ENCODE measurements around the gene FNDC7.

The FNDC7 gene

GRCh38 chr1:108725906-108726305, 13.2 kb downstream of the FNDC7 start:
- DNase-seq = no peak
- in situ Hi-C loops (cut with HindIII; ENCODE audit: low pct_ligation_motif_present, low pct_unique_long_range_greater_than_20kb, low sequenced_read_pairs) = no loop called here

DNA sequence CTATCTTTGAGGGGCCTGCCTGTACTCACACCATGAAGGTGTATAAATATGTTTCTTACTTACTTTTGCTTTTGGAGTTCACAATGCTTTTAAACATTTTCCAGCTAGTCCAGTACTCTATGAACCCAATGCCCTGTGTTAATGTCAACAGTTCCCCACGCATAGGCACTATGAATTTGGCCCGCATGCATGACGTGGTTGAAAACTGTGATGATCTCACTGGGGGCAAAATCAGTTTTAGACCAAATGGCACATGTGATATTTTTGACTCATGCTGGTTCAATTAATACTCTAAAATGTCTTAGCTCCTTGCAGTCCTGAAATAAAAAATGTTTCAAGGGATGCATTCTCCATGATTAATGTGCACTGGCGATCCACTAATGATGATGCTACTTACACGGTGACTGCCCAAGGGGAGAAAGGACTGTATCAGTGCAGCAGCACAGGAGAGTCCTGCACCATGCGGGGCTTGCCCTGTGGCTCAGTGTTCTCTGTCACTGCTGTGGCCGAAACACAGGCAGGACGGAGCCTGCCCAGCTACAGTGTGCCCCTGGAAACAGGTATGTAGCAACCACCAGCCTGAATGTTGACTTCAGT, 15.7 kb downstream of the FNDC7 start:
- in situ Hi-C loops (cut with HindIII; ENCODE audit: low pct_ligation_motif_present, low pct_unique_long_range_greater_than_20kb, low sequenced_read_pairs) = no loop called here
- DNase-seq = no peak

GRCh38 chr1:108729481-108729880, 16.8 kb downstream of the FNDC7 start:
- in situ Hi-C loops (cut with HindIII; ENCODE audit: low pct_ligation_motif_present, low pct_unique_long_range_greater_than_20kb, low sequenced_read_pairs) = no loop called here
- no peak for DNase-seq

GRCh38 chr1:108732398-108732797, 19.7 kb downstream of the FNDC7 start:
- DNase-seq = no peak
- in situ Hi-C loops (cut with HindIII; ENCODE audit: low pct_ligation_motif_present, low pct_unique_long_range_greater_than_20kb, low sequenced_read_pairs) = no loop called here

- in situ Hi-C loops (cut with HindIII; ENCODE audit: low pct_ligation_motif_present, low pct_unique_long_range_greater_than_20kb, low sequenced_read_pairs) = no loop called here
- no peak for DNase-seq
Observed at GRCh38 chr1:108734171-108734865, 21.6 kb downstream of the FNDC7 start.

GRCh38 chr1:108742253-108742652, 29.5 kb downstream of the FNDC7 start:
- DNase-seq = no peak
- in situ Hi-C loops (cut with HindIII; ENCODE audit: low pct_ligation_motif_present, low pct_unique_long_range_greater_than_20kb, low sequenced_read_pairs) = no loop called here

DNA sequence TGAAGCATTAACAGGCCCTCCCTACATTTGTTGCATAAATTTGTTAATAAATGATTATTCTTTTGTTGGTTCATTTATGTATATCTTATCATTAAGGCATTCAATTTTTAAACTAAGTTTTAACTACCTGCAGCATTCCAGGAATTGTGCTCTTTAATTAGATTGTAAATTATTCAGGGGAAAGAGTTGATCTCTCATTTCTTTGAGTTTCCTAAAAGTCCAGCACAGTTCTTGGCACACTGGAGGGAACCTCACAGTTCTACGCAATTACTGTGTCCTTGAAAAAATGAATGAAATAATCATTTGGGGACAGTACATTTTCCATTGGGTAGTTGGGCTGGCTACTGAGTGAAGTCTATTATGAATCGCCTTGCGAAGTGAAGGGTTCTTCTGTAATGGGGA, 33.3 kb downstream of the FNDC7 start:
- no peak for DNase-seq
- in situ Hi-C loops (cut with HindIII; ENCODE audit: low pct_ligation_motif_present, low pct_unique_long_range_greater_than_20kb, low sequenced_read_pairs) = no loop called here

DNA sequence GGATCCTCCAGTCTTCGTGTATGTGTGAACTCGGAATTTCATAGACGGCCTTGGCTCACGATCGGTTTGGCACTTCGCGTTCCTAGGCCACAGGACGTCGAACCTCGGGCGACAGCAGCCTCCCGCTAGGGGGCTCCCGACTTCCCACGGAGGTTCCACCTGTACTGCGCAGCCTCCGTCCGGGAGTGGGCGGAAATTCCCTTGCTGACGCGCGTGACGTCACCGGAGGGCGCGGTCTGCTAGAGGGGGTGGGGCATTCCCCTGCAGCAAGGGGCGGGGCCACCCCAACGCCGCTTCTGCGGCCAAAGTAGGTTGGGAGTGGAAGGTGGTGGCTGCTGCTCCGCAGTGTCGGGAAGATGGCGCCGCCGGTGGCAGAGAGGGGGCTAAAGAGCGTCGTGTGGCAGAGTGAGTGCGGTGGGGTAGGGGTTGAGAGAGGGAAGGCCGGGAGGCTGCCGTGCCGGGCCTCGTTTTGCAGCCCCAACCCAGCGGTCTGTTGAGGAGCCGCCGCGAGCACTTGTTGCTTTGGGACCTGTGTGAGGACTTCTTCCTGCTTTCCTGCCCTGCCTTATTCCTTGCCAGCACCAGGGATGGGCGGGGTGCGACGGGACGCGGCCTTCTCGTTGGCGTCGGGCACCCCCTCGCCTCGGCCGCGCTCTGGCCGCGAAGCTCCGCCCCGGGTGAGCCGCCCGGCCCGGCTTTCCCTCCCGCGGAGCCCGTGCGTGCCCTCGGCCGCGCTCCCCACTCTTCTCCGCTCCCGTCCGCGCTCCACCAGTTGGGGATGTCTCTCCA, 33.9 kb downstream of the FNDC7 start, which contains the start of gene STXBP3:
STXBP3 (plus strand) TSS at position 293 of the 789 bp plus-strand sequence; CDS start at position 357, 64 bp downstream.
- peak; percentile 96 for DNase-seq
- in situ Hi-C loops (cut with HindIII; ENCODE audit: low pct_ligation_motif_present, low pct_unique_long_range_greater_than_20kb, low sequenced_read_pairs) = no loop called here

GRCh38 chr1:108747171-108747850, 34.6 kb downstream of the FNDC7 start:
- DNase-seq = peak; percentile 85
- in situ Hi-C loops (cut with HindIII; ENCODE audit: low pct_ligation_motif_present, low pct_unique_long_range_greater_than_20kb, low sequenced_read_pairs) = no loop called here

DNA sequence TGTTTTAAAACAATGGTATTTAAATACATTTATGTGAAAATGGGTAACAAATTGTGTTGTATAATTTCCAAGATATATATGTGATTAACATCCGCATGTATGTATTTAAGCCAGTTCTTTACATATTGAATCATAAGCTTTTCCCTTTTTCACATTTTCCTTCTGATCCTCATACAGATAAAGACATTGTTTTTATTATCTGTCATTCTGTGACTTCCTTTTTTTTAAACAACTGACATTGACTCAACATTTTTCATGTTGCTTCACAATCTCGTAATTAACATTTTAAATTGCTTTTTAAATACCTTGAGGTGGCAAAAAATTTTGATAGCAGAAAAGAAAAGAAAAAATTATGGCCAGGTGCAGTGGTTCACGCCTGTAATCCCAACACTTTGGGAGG, 35.2 kb downstream of the FNDC7 start:
- in situ Hi-C loops (cut with HindIII; ENCODE audit: low pct_ligation_motif_present, low pct_unique_long_range_greater_than_20kb, low sequenced_read_pairs) = no loop called here
- DNase-seq = no peak

- in situ Hi-C loops (cut with HindIII; ENCODE audit: low pct_ligation_motif_present, low pct_unique_long_range_greater_than_20kb, low sequenced_read_pairs) = no loop called here
- no peak for DNase-seq
Observed at GRCh38 chr1:108749081-108749480, 36.4 kb downstream of the FNDC7 start.

GRCh38 chr1:108750476-108751181, 37.9 kb downstream of the FNDC7 start:
- peak; percentile 54 for DNase-seq

DNA sequence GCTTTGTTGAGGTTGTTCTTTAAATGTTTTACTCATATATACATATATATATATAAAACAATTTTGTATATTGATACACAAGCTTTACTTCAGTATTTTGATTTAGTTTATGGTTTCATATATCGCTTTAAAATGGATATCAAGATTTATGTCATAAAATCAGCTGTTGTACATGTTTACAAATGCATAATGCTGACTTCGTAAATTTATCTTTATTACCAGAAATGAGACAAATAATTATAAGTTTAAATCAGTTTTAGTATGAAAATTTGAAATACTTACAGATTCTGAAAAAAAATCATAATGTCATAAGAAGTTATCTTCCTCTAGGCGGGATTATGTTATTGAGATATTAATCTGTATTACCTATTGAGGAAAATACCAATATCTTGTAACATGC, 40.7 kb downstream of the FNDC7 start:
- in situ Hi-C loops (cut with HindIII; ENCODE audit: low pct_ligation_motif_present, low pct_unique_long_range_greater_than_20kb, low sequenced_read_pairs) = no loop called here

More at GRCh38 chr1:108750476-108751181, 37.9 kb downstream of the FNDC7 start:
- in situ Hi-C loops (cut with HindIII; ENCODE audit: low pct_ligation_motif_present, low pct_unique_long_range_greater_than_20kb, low sequenced_read_pairs) = no loop called here

GRCh38 chr1:108758796-108759195, 46.1 kb downstream of the FNDC7 start:
- in situ Hi-C loops (cut with HindIII; ENCODE audit: low pct_ligation_motif_present, low pct_unique_long_range_greater_than_20kb, low sequenced_read_pairs) = no loop called here
- no peak for DNase-seq

More for the DNA sequence above, 40.7 kb downstream of the FNDC7 start:
- DNase-seq = no peak

- in situ Hi-C loops (cut with HindIII; ENCODE audit: low pct_ligation_motif_present, low pct_unique_long_range_greater_than_20kb, low sequenced_read_pairs) = no loop called here
- no peak for DNase-seq
Observed at GRCh38 chr1:108767115-108767514, 54.4 kb downstream of the FNDC7 start.

DNA sequence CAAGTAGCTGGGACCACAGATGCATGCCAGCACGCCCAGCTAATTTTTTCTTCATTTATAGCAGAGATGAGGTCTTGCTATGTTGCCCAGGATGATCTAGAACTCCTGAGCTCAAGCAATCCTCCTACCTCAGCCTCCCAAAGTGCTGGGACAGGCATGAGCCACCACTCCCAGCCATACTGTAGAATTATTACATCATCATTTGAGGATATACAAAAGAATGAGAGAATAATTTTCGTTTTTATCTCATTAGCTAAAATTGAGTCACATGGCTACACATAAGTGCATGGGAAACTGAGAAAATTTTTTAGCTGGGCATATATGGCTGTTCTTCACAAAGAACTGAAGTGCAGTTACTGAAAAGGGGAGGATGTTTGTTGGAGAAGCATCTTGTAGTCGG, 55.0 kb downstream of the FNDC7 start:
- DNase-seq = no peak
- in situ Hi-C loops (cut with HindIII; ENCODE audit: low pct_ligation_motif_present, low pct_unique_long_range_greater_than_20kb, low sequenced_read_pairs) = no loop called here

DNA sequence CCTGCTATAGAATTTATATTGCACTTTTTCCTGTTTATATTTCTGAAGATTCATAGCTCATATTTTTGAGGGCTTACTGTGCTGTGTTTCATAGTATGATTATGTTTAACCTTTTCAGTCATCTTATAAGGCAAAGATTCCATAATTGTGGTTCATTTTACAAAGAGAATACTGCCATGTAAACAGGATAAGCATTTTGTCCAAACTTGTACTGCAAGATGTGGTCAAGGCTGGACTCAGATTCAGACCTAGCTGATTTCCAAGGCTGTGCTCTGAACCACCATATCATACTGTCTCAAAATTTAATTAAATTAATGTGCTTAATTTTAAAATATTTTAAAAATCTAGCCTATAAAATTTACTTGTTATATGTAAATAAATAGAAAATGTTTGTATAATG, 65.1 kb downstream of the FNDC7 start:
- in situ Hi-C loops (cut with HindIII; ENCODE audit: low pct_ligation_motif_present, low pct_unique_long_range_greater_than_20kb, low sequenced_read_pairs) = no loop called here
- no peak for DNase-seq

GRCh38 chr1:108779455-108779854, 66.7 kb downstream of the FNDC7 start:
- no peak for DNase-seq
- in situ Hi-C loops (cut with HindIII; ENCODE audit: low pct_ligation_motif_present, low pct_unique_long_range_greater_than_20kb, low sequenced_read_pairs) = no loop called here

Measured in ACHN (cell line).